Subcutaneous abdominal adipose tissue (tissue), 5 donors: ENCODE results near the gene MAGI1.

Source experiments
- H3K27ac ChIP-seq: one replicate; pipeline ENCODE4 v1.7.0; 2013; ENCODE audit warnings: low read depth, mild to moderate bottlenecking, inconsistent platforms, low read length, moderate library complexity
- H3K27me3 ChIP-seq, 5 donors: one replicate each; pipeline ENCODE4 v1.7.0; 2013; ENCODE audit warnings: low read length in 5 of 5, inconsistent platforms in 1 of 5; ENCODE audit not compliant: control insufficient read depth in 5 of 5, insufficient read depth in 4 of 5
- H3K36me3 ChIP-seq, 5 donors: one replicate each; pipeline ENCODE4 v1.7.0; 2013; ENCODE audit warnings: low read length in 5 of 5; ENCODE audit not compliant: control insufficient read depth in 5 of 5, insufficient read depth in 5 of 5
- H3K4me1 ChIP-seq, 5 donors: one replicate each; pipeline ENCODE4 v1.7.0; 2013; ENCODE audit warnings: low read length in 5 of 5, mild to moderate bottlenecking in 3 of 5, moderate library complexity in 1 of 5; ENCODE audit not compliant: control insufficient read depth in 5 of 5, insufficient read depth in 5 of 5
- H3K4me3 ChIP-seq, 5 donors: one replicate each; pipeline ENCODE4 v1.7.0; 2013; ENCODE audit warnings: low read length in 5 of 5, low read depth in 1 of 5
- H3K9ac ChIP-seq, 5 donors: one replicate each; pipeline ENCODE4 v1.7.0; 2013; ENCODE audit warnings: low read length in 5 of 5, mild to moderate bottlenecking in 4 of 5, moderate library complexity in 3 of 5
- H3K9me3 ChIP-seq, 5 donors: one replicate each; pipeline ENCODE4 v1.7.0; 2013; ENCODE audit warnings: low read length in 5 of 5; ENCODE audit not compliant: control insufficient read depth in 5 of 5
- donor health status: healthy.
- donor health status: healthy.
- donor health status: healthy.
- donor health status: healthy.
- donor health status: healthy.

Gene MAGI1

GRCh38 chr3:65687741-65688140 is 351.0 kb downstream of the MAGI1 start:
- no peaks in the 10 kb centered on the region for H3K27me3 ChIP-seq
- H3K9ac ChIP-seq, result no peak overlapping the region
- peaks cover 0 to 5% (median 5%) of the 10 kb centered on the region in 5 donors for H3K4me1 ChIP-seq
- H3K36me3 ChIP-seq, result no peaks in the 10 kb centered on the region
- no peak overlapping the region for H3K27ac ChIP-seq
- no peaks in the 10 kb centered on the region for H3K9me3 ChIP-seq
- no peak overlapping the region for H3K4me3 ChIP-seq

DNA sequence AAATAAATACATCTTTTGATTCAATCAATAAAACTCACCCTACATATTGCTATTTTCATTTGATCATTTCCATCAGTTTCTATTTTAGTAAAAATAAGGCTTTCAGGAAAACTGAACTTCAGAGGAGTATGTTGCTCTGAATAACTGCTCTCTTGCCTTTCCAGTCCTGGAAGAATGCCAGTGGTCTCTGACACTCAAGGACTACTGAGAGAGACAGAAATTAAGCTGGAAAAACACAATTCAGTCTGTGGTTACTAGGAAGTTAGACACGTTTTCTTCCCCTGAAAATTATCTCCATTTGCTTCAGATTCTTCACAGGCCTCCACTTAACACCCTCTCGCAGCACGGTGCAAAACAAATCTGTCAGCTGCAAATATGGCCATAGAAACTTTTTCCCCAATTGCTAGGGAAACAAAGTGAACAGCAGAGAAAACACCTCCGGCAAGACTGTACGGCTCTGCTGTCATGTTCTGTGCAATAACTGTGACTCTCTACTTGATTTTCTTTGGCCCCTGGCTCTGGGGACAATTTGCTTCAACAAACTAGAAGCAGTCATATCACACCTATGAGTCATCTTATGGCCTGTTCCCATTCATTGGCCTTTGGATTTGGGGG is 353.0 kb downstream of the MAGI1 start:
- H3K36me3 ChIP-seq, result no peaks in the 10 kb centered on the region
- H3K27me3 ChIP-seq, result no peaks in the 10 kb centered on the region
- no peak overlapping the region for H3K9ac ChIP-seq
- H3K27ac ChIP-seq, result no peak overlapping the region
- no peak overlapping the region for H3K4me3 ChIP-seq
- H3K9me3 ChIP-seq, result no peaks in the 10 kb centered on the region
- peaks cover 0 to 5% (median 5%) of the 10 kb centered on the region in 5 donors for H3K4me1 ChIP-seq

- no peak overlapping the region for H3K27ac ChIP-seq
- H3K27me3 ChIP-seq, result no peaks in the 10 kb centered on the region
- no peak overlapping the region for H3K4me3 ChIP-seq
- no peaks in the 10 kb centered on the region for H3K9me3 ChIP-seq
- H3K9ac ChIP-seq, result no peak overlapping the region
- H3K4me1 ChIP-seq, result peaks cover 0 to 11% (median 5%) of the 10 kb centered on the region in 5 donors
- no peaks in the 10 kb centered on the region for H3K36me3 ChIP-seq
Measured at GRCh38 chr3:65678516-65678915, 360.2 kb downstream of the MAGI1 start.

DNA sequence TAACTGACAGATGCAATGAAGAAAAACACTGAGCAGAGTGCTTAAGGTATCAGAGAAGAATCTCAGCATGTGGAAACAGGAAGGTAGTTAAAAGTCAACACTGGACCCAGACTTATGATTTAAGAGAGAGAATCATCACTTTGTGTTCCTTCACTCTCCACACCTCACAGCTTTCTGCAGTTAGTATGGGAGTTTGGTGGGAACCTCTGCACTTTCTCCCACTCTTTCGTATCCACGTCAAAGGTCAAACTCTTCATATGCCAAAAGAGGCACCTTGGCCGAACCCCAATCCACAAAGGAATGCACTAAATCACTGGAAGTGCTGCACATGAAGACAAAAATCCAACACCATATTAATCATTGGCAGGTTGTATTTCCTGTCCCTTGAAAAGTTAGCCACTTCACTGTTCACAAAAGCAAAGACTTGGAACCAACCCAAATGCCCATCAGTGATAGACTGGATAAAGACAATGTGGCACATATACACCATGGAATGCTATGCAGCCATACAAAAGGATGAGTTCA is 361.2 kb downstream of the MAGI1 start:
- H3K9me3 ChIP-seq, result no peaks in the 10 kb centered on the region
- H3K27me3 ChIP-seq, result no peaks in the 10 kb centered on the region
- no peaks in the 10 kb centered on the region for H3K36me3 ChIP-seq
- H3K9ac ChIP-seq, result no peak overlapping the region
- H3K4me1 ChIP-seq, result peaks cover 0 to 11% (median 5%) of the 10 kb centered on the region in 5 donors
- H3K4me3 ChIP-seq, result no peak overlapping the region
- H3K27ac ChIP-seq, result no peak overlapping the region

DNA sequence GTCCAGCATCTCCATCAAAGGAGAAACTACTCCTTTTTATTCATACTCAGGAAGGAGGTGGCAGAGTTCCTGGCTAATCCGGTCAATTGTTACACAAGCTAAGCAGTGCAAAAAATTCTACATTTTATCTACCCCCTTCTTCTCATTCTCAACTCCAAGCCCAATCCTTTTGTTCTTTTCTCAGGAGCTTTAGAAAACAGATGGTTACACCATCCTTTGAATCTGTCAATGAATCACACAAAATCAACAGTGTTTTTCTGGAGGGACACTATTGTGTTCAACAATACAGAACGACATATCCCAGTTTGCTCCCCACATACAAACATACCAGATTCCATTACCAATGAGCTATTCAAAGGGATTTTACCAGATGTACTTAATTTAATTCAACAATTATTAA is 362.1 kb downstream of the MAGI1 start:
- H3K27me3 ChIP-seq, result no peaks in the 10 kb centered on the region
- peaks cover 0 to 11% (median 5%) of the 10 kb centered on the region in 5 donors for H3K4me1 ChIP-seq
- H3K9ac ChIP-seq, result peak overlapping the region in 1 of 5 donors; percentile 19
- H3K9me3 ChIP-seq, result no peaks in the 10 kb centered on the region
- H3K27ac ChIP-seq, result no peak overlapping the region
- H3K4me3 ChIP-seq, result no peak overlapping the region
- no peaks in the 10 kb centered on the region for H3K36me3 ChIP-seq

GRCh38 chr3:65675011-65675410 is 363.7 kb downstream of the MAGI1 start:
- H3K4me1 ChIP-seq, result peaks cover 0 to 17% (median 5%) of the 10 kb centered on the region in 5 donors
- no peak overlapping the region for H3K27ac ChIP-seq
- H3K36me3 ChIP-seq, result no peaks in the 10 kb centered on the region

DNA sequence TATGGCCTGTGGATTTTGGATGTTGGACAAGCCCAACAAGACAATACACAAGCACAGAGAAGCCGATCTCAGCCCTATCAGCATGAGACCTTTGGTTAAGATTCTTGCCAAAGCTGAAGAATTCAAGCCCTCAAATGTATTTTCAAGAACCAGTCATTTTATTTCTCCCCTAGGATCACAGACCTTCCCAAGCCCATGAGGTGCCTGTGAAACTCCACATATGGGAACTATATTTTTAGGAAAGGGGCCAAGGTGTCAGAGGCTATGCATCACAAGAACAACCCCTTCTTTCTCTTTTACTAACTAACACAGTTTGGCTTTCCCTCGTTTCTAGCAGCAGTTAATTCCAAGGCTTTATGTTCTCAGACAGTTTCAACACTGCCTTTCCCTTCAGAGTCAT is 364.5 kb downstream of the MAGI1 start:
- H3K4me3 ChIP-seq, result no peak overlapping the region
- no peaks in the 10 kb centered on the region for H3K9me3 ChIP-seq
- H3K36me3 ChIP-seq, result no peaks in the 10 kb centered on the region
- H3K27ac ChIP-seq, result no peak overlapping the region
- peaks cover 0 to 22% (median 5%) of the 10 kb centered on the region in 5 donors for H3K4me1 ChIP-seq
- H3K9ac ChIP-seq, result no peak overlapping the region
- H3K27me3 ChIP-seq, result no peaks in the 10 kb centered on the region

More at GRCh38 chr3:65675011-65675410, 363.7 kb downstream of the MAGI1 start:
- Histone ChIP-seq H3K27me3 (no peaks in the 10 kb centered on the region), H3K9me3 (no peaks in the 10 kb centered on the region), H3K4me3 (no peak overlapping the region), H3K9ac (no peak overlapping the region)

GRCh38 chr3:65672871-65673815 is 365.6 kb downstream of the MAGI1 start:
- Histone ChIP-seq H3K27me3 (no peaks in the 10 kb centered on the region), H3K4me3 (no peak overlapping the region), H3K36me3 (no peaks in the 10 kb centered on the region), H3K4me1 (peaks cover 0 to 23% (median 5%) of the 10 kb centered on the region in 5 donors), H3K9me3 (no peaks in the 10 kb centered on the region), H3K9ac (no peak overlapping the region), H3K27ac (no peak overlapping the region)

DNA sequence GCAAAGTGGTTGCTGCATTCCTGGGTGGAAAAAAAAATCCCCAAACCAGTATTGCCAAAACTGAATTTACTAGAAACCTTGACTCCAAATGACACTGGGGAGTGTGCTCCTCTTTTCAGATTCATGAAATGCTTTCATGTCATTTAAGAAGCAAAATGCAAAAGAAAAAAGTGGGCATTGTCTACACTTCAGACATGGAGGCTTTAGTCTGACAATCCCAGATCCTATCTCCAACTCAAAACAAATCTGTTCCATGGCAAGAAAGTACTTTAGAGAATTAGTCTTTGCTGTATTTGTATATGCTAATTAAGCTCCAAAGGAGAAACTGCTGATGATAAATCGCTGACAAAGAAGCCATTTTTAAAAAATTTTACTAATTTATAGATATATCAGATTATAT is 366.7 kb downstream of the MAGI1 start:
- Histone ChIP-seq H3K36me3 (no peaks in the 10 kb centered on the region), H3K9ac (no peak overlapping the region), H3K27me3 (no peaks in the 10 kb centered on the region), H3K9me3 (no peaks in the 10 kb centered on the region), H3K4me1 (peaks cover 0 to 20% (median 0%) of the 10 kb centered on the region in 5 donors), H3K27ac (no peak overlapping the region), H3K4me3 (no peak overlapping the region)

- Histone ChIP-seq H3K27me3 (no peaks in the 10 kb centered on the region), H3K9ac (no peak overlapping the region), H3K9me3 (no peaks in the 10 kb centered on the region), H3K4me1 (peaks cover 0 to 20% (median 0%) of the 10 kb centered on the region in 5 donors), H3K36me3 (no peaks in the 10 kb centered on the region), H3K27ac (no peak overlapping the region), H3K4me3 (no peak overlapping the region)
Measured at GRCh38 chr3:65671004-65671403, 367.7 kb downstream of the MAGI1 start.
